K562 (cell line): ENCODE measurements around the gene AIMP2. TPM values are rescaled to one million over a fixed set of nuclear protein-coding genes. Genes with fewer than 3 reads are reported as not detected.

ENCODE experiments used
- ATF2 ChIP-seq: sonication (generic); formaldehyde crosslinking; IDR thresholded peaks from 2 replicates; pipeline ENCODE4 v1.8.1; 2022; ENCODE audit warnings: missing genetic modification reagents
- CBX3 ChIP-seq, 2 experiments: IDR thresholded peaks; 1 replicate in 1 of 2; 2 replicates in 1 of 2; pipeline ENCODE4 v1.6.1; 2012; ENCODE audit warnings: inconsistent platforms in 2 of 2, low read length in 2 of 2, borderline replicate concordance in 1 of 2, control low read depth in 1 of 2
- EHMT2 ChIP-seq: fragments of 450-650 bp; IDR thresholded peaks from 2 replicates; pipeline ENCODE4 v1.6.1; 2018; ENCODE audit warnings: antibody characterized with exemption
- GATA2 ChIP-seq: sonication (generic); formaldehyde crosslinking; IDR thresholded peaks from 2 replicates; pipeline ENCODE4 v1.4.0; 2020; ENCODE audit warnings: mild to moderate bottlenecking, missing genetic modification reagents
- PRDM10 ChIP-seq: fragments of 450-650 bp; IDR thresholded peaks from 2 replicates; pipeline ENCODE4 v1.6.1; 2018; ENCODE audit not compliant: partially characterized antibody
- SMARCE1 ChIP-seq: fragments of 450-650 bp; IDR thresholded peaks from 2 replicates; pipeline ENCODE4 v1.7.1; 2016; ENCODE audit warnings: mild to moderate bottlenecking
- TAF7 ChIP-seq: fragments of 450-650 bp; IDR thresholded peaks from 2 replicates; pipeline ENCODE4 v1.6.1; 2016; ENCODE audit warnings: missing genetic modification characterization, missing compliant biosample characterization
- TARDBP ChIP-seq: fragments of 450-650 bp; IDR thresholded peaks from 2 replicates; pipeline ENCODE4 v1.6.1; 2016
- TBL1XR1 ChIP-seq, 2 experiments: IDR thresholded peaks; 2 replicates each; pipeline ENCODE4 v1.6.1; 2012; ENCODE audit warnings: improper control_type of control experiment in 2 of 2, low read length in 2 of 2, mild to moderate bottlenecking in 1 of 2
- ZFX ChIP-seq: sonication (generic); formaldehyde crosslinking; IDR thresholded peaks from 2 replicates; pipeline ENCODE4 v1.8.0; 2022; ENCODE audit warnings: mild to moderate bottlenecking, missing genetic modification reagents, moderate library complexity
- ZNF197 ChIP-seq: fragments of 200-800 bp; sonication (Bioruptor generic); IDR thresholded peaks from 2 replicates; pipeline ENCODE4 v1.6.1; 2016; ENCODE audit warnings: low read depth, missing genetic modification characterization, missing compliant biosample characterization
- ZNF512 ChIP-seq: IDR thresholded peaks from 2 replicates; pipeline ENCODE4 v1.6.1; 2016; ENCODE audit warnings: missing genetic modification characterization, missing compliant biosample characterization
- ZNF561 ChIP-seq: fragments of 450-650 bp; formaldehyde crosslinking; conservative IDR thresholded peaks from 2 replicates; pipeline ENCODE4 v1.4.0; 2020; ENCODE audit warnings: mild to moderate bottlenecking, moderate library complexity
- polyA plus RNA-seq, 8 experiments: library from polyadenylated mRNA; depleted of rRNA in 4 of 8; stranded (reverse) in 5 of 8; unstranded in 3 of 8; fragments of >200 nt; fragmentation: Nextera tagmentation in 2 of 8; fragmentation: Illumina TruSeq in 1 of 8; extraction: Ambion mirVana in 2 of 8; extraction: Trizol in 1 of 8; gene quantifications; 2 replicates each; pipeline versions ENCODE4 v1.2.1 to v1.2.3, GENCODE V29; 2011 to 2014; ENCODE audit warnings: inconsistent platforms in 1 of 8, missing spikeins in 1 of 8
- total RNA-seq, 7 experiments: library from RNA; depleted of rRNA in 6 of 7; stranded (reverse); fragments of >200 nt in 6 of 7; fragmentation: Illumina TruSeq in 2 of 7; extraction: Trizol in 2 of 7; gene quantifications; 2 replicates each; pipeline versions ENCODE4 v1.2.1 to v1.2.3, GENCODE V29; 2011 to 2021; ENCODE audit warnings: low replicate concordance in 1 of 7
- TF ChIP-seq, protein P1 (sequence below): fragments of 250-450 bp; sonication (Bioruptor Pico); IDR thresholded peaks from 2 replicates; pipeline ENCODE4 v1.4.0; 2020; ENCODE audit warnings: mild to moderate bottlenecking, moderate library complexity, borderline replicate concordance
- TF ChIP-seq, protein P2 (sequence below): fragments of 450-650 bp; formaldehyde crosslinking; IDR thresholded peaks from 2 replicates; pipeline ENCODE4 v1.4.0; 2020; ENCODE audit warnings: mild to moderate bottlenecking, mixed read lengths

The AIMP2 gene
- total and polyA plus RNA-seq, 9 of the 15 experiments (the other 6 are each of a cell fraction or from before 2014, with no cell fraction given), result 47.5 to 84.9 (median 63.5) TPM

- TF ChIP-seq, protein P1, sequence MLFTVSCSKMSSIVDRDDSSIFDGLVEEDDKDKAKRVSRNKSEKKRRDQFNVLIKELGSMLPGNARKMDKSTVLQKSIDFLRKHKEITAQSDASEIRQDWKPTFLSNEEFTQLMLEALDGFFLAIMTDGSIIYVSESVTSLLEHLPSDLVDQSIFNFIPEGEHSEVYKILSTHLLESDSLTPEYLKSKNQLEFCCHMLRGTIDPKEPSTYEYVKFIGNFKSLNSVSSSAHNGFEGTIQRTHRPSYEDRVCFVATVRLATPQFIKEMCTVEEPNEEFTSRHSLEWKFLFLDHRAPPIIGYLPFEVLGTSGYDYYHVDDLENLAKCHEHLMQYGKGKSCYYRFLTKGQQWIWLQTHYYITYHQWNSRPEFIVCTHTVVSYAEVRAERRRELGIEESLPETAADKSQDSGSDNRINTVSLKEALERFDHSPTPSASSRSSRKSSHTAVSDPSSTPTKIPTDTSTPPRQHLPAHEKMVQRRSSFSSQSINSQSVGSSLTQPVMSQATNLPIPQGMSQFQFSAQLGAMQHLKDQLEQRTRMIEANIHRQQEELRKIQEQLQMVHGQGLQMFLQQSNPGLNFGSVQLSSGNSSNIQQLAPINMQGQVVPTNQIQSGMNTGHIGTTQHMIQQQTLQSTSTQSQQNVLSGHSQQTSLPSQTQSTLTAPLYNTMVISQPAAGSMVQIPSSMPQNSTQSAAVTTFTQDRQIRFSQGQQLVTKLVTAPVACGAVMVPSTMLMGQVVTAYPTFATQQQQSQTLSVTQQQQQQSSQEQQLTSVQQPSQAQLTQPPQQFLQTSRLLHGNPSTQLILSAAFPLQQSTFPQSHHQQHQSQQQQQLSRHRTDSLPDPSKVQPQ (CRISPR knock-in tag), result peak; percentile 83; the same call in 1 of the 2 replicates
- TF ChIP-seq ZFX (CRISPR knock-in tag) (peak; percentile 96), ZNF561 (CRISPR knock-in tag) (no peak; the same call in 1 of the 2 replicates), ZNF512 (tag) (no peak), TBL1XR1 (IDR thresholded peaks at IDR 0.05; ENCODE audit: low read length in 2 of 2) (peak in 1 of 2 experiments; percentile 47; a peak in 1 of 4 replicates), TAF7 (tag) (peak; percentile 78), ZNF197 (CRISPR knock-in tag) (peak; percentile 26; the same call in 1 of the 2 replicates), TARDBP (peak; percentile 58; the same call in 1 of the 2 replicates), ATF2 (peak; percentile 64; the same call in 1 of the 2 replicates), EHMT2 (no peak), CBX3 (IDR thresholded peaks at IDR 0.05; ENCODE audit: borderline replicate concordance in 1 of 2, low read length in 2 of 2) (peak in 1 of 2 experiments; percentile 85; a peak in 1 of 3 replicates), SMARCE1 (no peak; the same call in 1 of the 2 replicates), PRDM10 (peak; percentile 81), GATA2 (no peak)
- TF ChIP-seq, protein P2, sequence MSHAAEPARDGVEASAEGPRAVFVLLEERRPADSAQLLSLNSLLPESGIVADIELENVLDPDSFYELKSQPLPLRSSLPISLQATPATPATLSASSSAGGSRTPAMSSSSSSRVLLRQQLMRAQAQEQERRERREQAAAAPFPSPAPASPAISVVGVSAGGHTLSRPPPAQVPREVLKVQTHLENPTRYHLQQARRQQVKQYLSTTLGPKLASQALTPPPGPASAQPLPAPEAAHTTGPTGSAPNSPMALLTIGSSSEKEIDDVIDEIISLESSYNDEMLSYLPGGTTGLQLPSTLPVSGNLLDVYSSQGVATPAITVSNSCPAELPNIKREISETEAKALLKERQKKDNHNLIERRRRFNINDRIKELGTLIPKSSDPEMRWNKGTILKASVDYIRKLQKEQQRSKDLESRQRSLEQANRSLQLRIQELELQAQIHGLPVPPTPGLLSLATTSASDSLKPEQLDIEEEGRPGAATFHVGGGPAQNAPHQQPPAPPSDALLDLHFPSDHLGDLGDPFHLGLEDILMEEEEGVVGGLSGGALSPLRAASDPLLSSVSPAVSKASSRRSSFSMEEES (CRISPR knock-in tag), result no peak; the same call in 1 of the 2 replicates
Measured at GRCh38 chr7:6008668-6009611, at the start of gene AIMP2, which contains the start of gene PMS2 (continued).
